SH-SY5Y (cell line): ENCODE results near the gene DIPK1B.

Experiments
- GATA2 ChIP-seq: IDR thresholded peaks from 2 replicates; pipeline ENCODE4 v1.6.1; 2011; ENCODE audit warnings: mild to moderate bottlenecking, low read depth, low read length
- GATA3 ChIP-seq: IDR thresholded peaks from 2 replicates; pipeline ENCODE4 v1.6.1; 2011; ENCODE audit warnings: low read depth, mild to moderate bottlenecking, low read length, moderate library complexity

DNA sequence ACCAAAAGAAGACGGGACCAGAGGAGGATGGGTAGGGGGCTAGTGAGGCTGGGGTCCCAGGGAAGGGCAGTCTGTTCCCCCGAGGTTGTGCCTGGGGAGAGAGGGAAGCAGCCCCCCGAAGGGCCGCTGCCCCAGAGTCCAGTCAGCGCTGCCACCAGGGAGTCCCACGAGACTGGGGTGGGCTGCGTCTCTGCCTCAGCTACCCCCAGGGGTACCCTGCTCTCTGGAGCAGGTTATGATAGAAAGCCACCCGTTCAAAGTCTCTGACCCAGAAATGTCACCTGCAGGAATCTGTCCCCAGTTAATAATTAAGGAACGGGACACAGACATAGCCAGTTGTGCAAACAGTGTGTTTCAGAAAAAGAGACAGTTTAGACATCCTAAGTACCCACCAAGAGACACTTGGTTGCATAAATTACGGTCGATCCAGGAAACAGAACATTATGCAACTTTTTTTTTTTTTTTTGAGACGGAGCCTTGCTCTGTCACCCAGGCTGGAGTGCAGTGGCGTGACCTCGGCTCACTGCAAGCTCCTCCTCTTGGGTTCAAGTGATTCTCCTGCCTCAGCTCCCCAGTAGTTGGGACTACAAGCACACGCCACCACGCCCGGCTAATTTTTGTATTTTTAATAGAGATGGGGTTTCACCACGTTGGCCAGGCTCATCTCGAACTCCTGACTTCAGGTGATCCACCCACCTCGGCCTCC lies 14.4 kb upstream of the DIPK1B start:
- no peak for TF ChIP-seq GATA2
- no peak for TF ChIP-seq GATA3
